Measurements from ENCODE around the gene KIAA1755. TPM values are rescaled to one million over a fixed set of nuclear protein-coding genes. Genes with fewer than 3 reads are reported as not detected.

The KIAA1755 gene
- polyA plus RNA-seq, 1 donor from 2014 or later = not detected

- Histone ChIP-seq H3F3A (ENCODE audit: insufficient read depth, low read length, poor library complexity, severe bottlenecking) (no peaks in the 10 kb centered on the region), H3K9ac (ENCODE audit: low read length) (no peak overlapping the region), H3K79me2 (replicated peaks; ENCODE audit: insufficient read depth, low read length) (no peaks in the 10 kb centered on the region), H3K9me2 (ENCODE audit: insufficient read depth, low read length) (no peaks in the 10 kb centered on the region), H3K4me3 (ENCODE audit: low read length) (no peak overlapping the region), H3K4me2 (ENCODE audit: low read length) (no peak overlapping the region), H3K9me3 (ENCODE audit: low read length) (no peaks in the 10 kb centered on the region), H3K36me3 (ENCODE audit: insufficient read depth, low read length) (no peaks in the 10 kb centered on the region), H4K20me1 (ENCODE audit: insufficient read depth) (no peaks in the 10 kb centered on the region), H3K27ac (ENCODE audit: low read length) (no peak overlapping the region), H2AFZ (ENCODE audit: low read depth, low read length) (no peak overlapping the region), H3K27me3 (ENCODE audit: insufficient read depth, low read depth, low read length) (no peaks in the 10 kb centered on the region)
- no peak for TF ChIP-seq TAF1 (IDR thresholded peaks at IDR 0.05; ENCODE audit: low read depth)
- no peak for TF ChIP-seq EZH2 (IDR thresholded peaks at IDR 0.05; ENCODE audit: borderline replicate concordance, insufficient read depth, low read length, poor library complexity, severe bottlenecking)
- TF ChIP-seq SMC3 (conservative IDR thresholded peaks at IDR 0.05; ENCODE audit: poor library complexity) = no peak
- TF ChIP-seq CTCF (IDR thresholded peaks at IDR 0.05; ENCODE audit: poor library complexity, severe bottlenecking) = no peak
- TF ChIP-seq RAD21 (conservative IDR thresholded peaks at IDR 0.05) = no peak
- no peak for TF ChIP-seq POLR2AphosphoS5 (IDR thresholded peaks at IDR 0.05)
- no peak for TF ChIP-seq MXI1 (conservative IDR thresholded peaks at IDR 0.05; ENCODE audit: poor library complexity, severe bottlenecking)
- TF ChIP-seq EP300 (conservative IDR thresholded peaks at IDR 0.05; ENCODE audit: poor library complexity, severe bottlenecking) = no peak
- no peak for TF ChIP-seq REST (IDR thresholded peaks at IDR 0.05; ENCODE audit: borderline replicate concordance)
Observed at GRCh38 chr20:38305541-38305940, 45.0 kb upstream of the KIAA1755 start.

GRCh38 chr20:38304845-38305447 is 44.4 kb upstream of the KIAA1755 start:
- Histone ChIP-seq H3F3A (ENCODE audit: insufficient read depth, low read length, poor library complexity, severe bottlenecking) (no peaks in the 10 kb centered on the region), H3K9me2 (ENCODE audit: insufficient read depth, low read length) (no peaks in the 10 kb centered on the region), H3K4me2 (ENCODE audit: low read length) (no peak overlapping the region), H3K9ac (ENCODE audit: low read length) (no peak overlapping the region), H3K27ac (ENCODE audit: low read length) (no peak overlapping the region), H3K4me3 (ENCODE audit: low read length) (no peak overlapping the region), H4K20me1 (ENCODE audit: insufficient read depth) (no peaks in the 10 kb centered on the region), H3K36me3 (ENCODE audit: insufficient read depth, low read length) (no peaks in the 10 kb centered on the region), H3K27me3 (ENCODE audit: insufficient read depth, low read depth, low read length) (no peaks in the 10 kb centered on the region), H3K79me2 (replicated peaks; ENCODE audit: insufficient read depth, low read length) (no peaks in the 10 kb centered on the region), H3K9me3 (ENCODE audit: low read length) (no peaks in the 10 kb centered on the region), H2AFZ (ENCODE audit: low read depth, low read length) (no peak overlapping the region)
- TF ChIP-seq REST (IDR thresholded peaks at IDR 0.05; ENCODE audit: borderline replicate concordance) (no peak), MXI1 (conservative IDR thresholded peaks at IDR 0.05; ENCODE audit: poor library complexity, severe bottlenecking) (no peak), POLR2AphosphoS5 (IDR thresholded peaks at IDR 0.05) (no peak), RAD21 (conservative IDR thresholded peaks at IDR 0.05) (no peak), EZH2 (IDR thresholded peaks at IDR 0.05; ENCODE audit: borderline replicate concordance, insufficient read depth, low read length, poor library complexity, severe bottlenecking) (no peak)

Measured in neural cell (in vitro differentiated cells).